H1 (cell line): ENCODE data around the gene PLEKHO1. TPM values are rescaled to one million over a fixed set of nuclear protein-coding genes. Genes with fewer than 3 reads are reported as not detected.

Source experiments
- CTCF ChIA-PET: fragments of 300-600 bp; sonication (Branson Sonifier 250); formaldehyde crosslinking; loops from one replicate; lab custom pipeline; 2021; ENCODE audit not compliant: partially characterized antibody; lab: Charles Lee
- POLR2A ChIA-PET: fragments of 300-600 bp; sonication (Branson Sonifier 250); formaldehyde crosslinking; loops from one replicate; lab custom pipeline; 2021; ENCODE audit warnings: inconsistent platforms; ENCODE audit not compliant: partially characterized antibody; lab: Charles Lee
- DNase-seq, 2 experiments: peaks; one replicate each; pipeline versions ENCODE4 v3.0.0 to v3.0.0-alpha.2; 2010 to 2022; ENCODE audit warnings: low spot score in 2 of 2, low read depth in 1 of 2, mixed read lengths in 1 of 2
- FAIRE-seq: peaks from 2 replicates; lab custom pipeline; 2011; peaks lifted over from hg19 to GRCh38; lab: Jason Lieb, UNC
- H2AFZ ChIP-seq: 2 replicates; pipeline ENCODE4 v1.8.1; 2012; ENCODE audit warnings: low read length, inconsistent platforms
- H2AK5ac ChIP-seq: 2 replicates; pipeline ENCODE4 v1.6.1; 2013; ENCODE audit warnings: low read depth, low read length
- H2BK120ac ChIP-seq: replicated peaks from 2 replicates; pipeline ENCODE3; 2013; ENCODE audit warnings: low read depth, low read length, inconsistent platforms
- H2BK12ac ChIP-seq: 2 replicates; pipeline ENCODE4 v1.6.1; 2013; ENCODE audit warnings: low read depth, low read length
- H2BK15ac ChIP-seq: 2 replicates; pipeline ENCODE4 v1.6.1; 2013; ENCODE audit warnings: low read length
- H2BK20ac ChIP-seq: 2 replicates; pipeline ENCODE4 v1.6.1; 2013; ENCODE audit warnings: low read length
- H2BK5ac ChIP-seq: 2 replicates; pipeline ENCODE4 v1.6.1; 2013; ENCODE audit warnings: low read depth, low read length
- H3K14ac ChIP-seq: 2 replicates; pipeline ENCODE4 v1.6.1; 2013; ENCODE audit warnings: inconsistent platforms; ENCODE audit not compliant: insufficient read length
- H3K18ac ChIP-seq: 2 replicates; pipeline ENCODE4 v1.6.1; 2013; ENCODE audit warnings: low read length; ENCODE audit errors: extremely low read depth
- H3K23ac ChIP-seq: 2 replicates; pipeline ENCODE4 v1.6.1; 2013; ENCODE audit warnings: inconsistent platforms; ENCODE audit not compliant: insufficient read length
- H3K23me2 ChIP-seq: 2 replicates; pipeline ENCODE4 v1.6.1; 2013; ENCODE audit warnings: low read depth, low read length
- H3K27ac ChIP-seq: 2 replicates; pipeline ENCODE4 v1.6.1; 2011; ENCODE audit warnings: low read depth, low read length, inconsistent platforms
- H3K27me3 ChIP-seq, 4 experiments: replicated peaks in 1 of 4; 1 replicate in 1 of 4; 2 replicates in 3 of 4; pipeline versions ENCODE4 v1.6.1 to v1.8.1; 2011 to 2013; ENCODE audit warnings: low read length in 3 of 4, mild to moderate bottlenecking in 3 of 4, inconsistent platforms in 2 of 4, mixed read lengths in 2 of 4, moderate library complexity in 1 of 4; ENCODE audit not compliant: control insufficient read depth in 3 of 4, insufficient read depth in 3 of 4; ENCODE audit errors: extremely low read depth in 1 of 4
- H3K36me3 ChIP-seq, 4 experiments: 2 replicates each; pipeline versions ENCODE4 v1.6.1 to v1.8.1; 2011 to 2013; ENCODE audit warnings: mild to moderate bottlenecking in 4 of 4, low read length in 3 of 4, moderate library complexity in 2 of 4, control low read depth in 1 of 4, inconsistent platforms in 1 of 4; ENCODE audit not compliant: insufficient read depth in 4 of 4, control insufficient read depth in 2 of 4
- H3K4ac ChIP-seq: replicated peaks from 2 replicates; pipeline ENCODE3; 2013; ENCODE audit warnings: low read length, low read depth, mixed read lengths, inconsistent platforms; ENCODE audit not compliant: insufficient read length
- H3K4me1 ChIP-seq, 4 experiments: replicated peaks in 1 of 4; 1 replicate in 1 of 4; 2 replicates in 3 of 4; pipeline versions ENCODE4 v1.6.1 to v1.8.1; 2011 to 2013; ENCODE audit warnings: low read length in 3 of 4, inconsistent platforms in 2 of 4, mixed read lengths in 1 of 4; ENCODE audit not compliant: insufficient read depth in 4 of 4, control insufficient read depth in 3 of 4
- H3K4me2 ChIP-seq, 2 experiments: 2 replicates each; pipeline versions ENCODE4 v1.6.1 to v1.8.1; 2011 to 2013; ENCODE audit warnings: low read depth in 2 of 2, low read length in 2 of 2, control low read depth in 1 of 2, inconsistent platforms in 1 of 2, mild to moderate bottlenecking in 1 of 2; ENCODE audit not compliant: insufficient read depth in 1 of 2
- H3K4me3 ChIP-seq, 4 experiments: fragments of 200-600, 300-600 bp in 1 of 4; sonication (generic), shearing (Covaris generic), sonication (Bioruptor Twin) in 1 of 4; 2 replicates each; pipeline versions ENCODE4 v1.5.1 to v1.8.1; 2011 to 2016; ENCODE audit warnings: low read length in 4 of 4, low read depth in 3 of 4, control low read depth in 2 of 4, inconsistent platforms in 2 of 4, mild to moderate bottlenecking in 2 of 4, mixed read lengths in 1 of 4, moderate library complexity in 1 of 4; ENCODE audit not compliant: insufficient read depth in 2 of 4; ENCODE audit errors: extremely low read depth in 1 of 4
- H3K56ac ChIP-seq: replicated peaks from 2 replicates; pipeline ENCODE3; 2013; ENCODE audit warnings: low read depth, mild to moderate bottlenecking, mixed read lengths, low read length, inconsistent platforms; ENCODE audit not compliant: insufficient read length
- H3K79me1 ChIP-seq: 2 replicates; pipeline ENCODE4 v1.6.1; 2013; ENCODE audit warnings: low read depth, low read length, control low read depth
- H3K79me2 ChIP-seq, 2 experiments: 2 replicates each; pipeline versions ENCODE4 v1.6.1 to v1.8.1; 2012 to 2013; ENCODE audit warnings: low read length in 2 of 2, mild to moderate bottlenecking in 2 of 2, inconsistent platforms in 1 of 2; ENCODE audit not compliant: insufficient read depth in 2 of 2, control insufficient read depth in 1 of 2
- H3K9ac ChIP-seq, 4 experiments: replicated peaks in 1 of 4; 1 replicate in 1 of 4; 2 replicates in 3 of 4; pipeline versions ENCODE4 v1.6.1 to v1.8.1; 2011 to 2013; ENCODE audit warnings: low read depth in 3 of 4, low read length in 3 of 4, control low read depth in 2 of 4, mild to moderate bottlenecking in 2 of 4, moderate library complexity in 2 of 4, inconsistent platforms in 1 of 4; ENCODE audit errors: extremely low read depth in 1 of 4
- H3K9me3 ChIP-seq, 2 experiments: 2 replicates each; pipeline versions ENCODE4 v1.6.1 to v1.8.1; 2012 to 2013; ENCODE audit warnings: mild to moderate bottlenecking in 2 of 2, moderate library complexity in 2 of 2, control low read depth in 1 of 2, inconsistent platforms in 1 of 2, low read depth in 1 of 2, low read length in 1 of 2, mixed read lengths in 1 of 2; ENCODE audit not compliant: insufficient read depth in 2 of 2
- H4K20me1 ChIP-seq, 2 experiments: replicated peaks in 1 of 2; 2 replicates each; pipeline versions ENCODE3 to v1.8.1; 2011 to 2013; ENCODE audit warnings: inconsistent platforms in 2 of 2, low read length in 2 of 2, mild to moderate bottlenecking in 1 of 2; ENCODE audit not compliant: insufficient read depth in 2 of 2, control insufficient read depth in 1 of 2
- H4K5ac ChIP-seq: 2 replicates; pipeline ENCODE4 v1.6.1; 2013; ENCODE audit warnings: low read length, low read depth, mixed read lengths, inconsistent platforms; ENCODE audit not compliant: insufficient read length
- H4K8ac ChIP-seq: 2 replicates; pipeline ENCODE4 v1.8.0; 2013; ENCODE audit warnings: mild to moderate bottlenecking, moderate library complexity, low read length, inconsistent platforms; ENCODE audit not compliant: insufficient read depth; ENCODE audit errors: extremely low read depth
- H4K91ac ChIP-seq: replicated peaks from 2 replicates; pipeline ENCODE3; 2013; ENCODE audit warnings: low read length, mixed read lengths, inconsistent platforms; ENCODE audit not compliant: insufficient read length
- CHD2 ChIP-seq: IDR thresholded peaks from 2 replicates; pipeline ENCODE4 v1.6.1; 2012; ENCODE audit warnings: low read length, improper control_type of control experiment
- GABPA ChIP-seq: IDR thresholded peaks from 2 replicates; pipeline ENCODE4 v1.6.1; 2011; ENCODE audit warnings: mild to moderate bottlenecking, low read length, moderate library complexity, borderline replicate concordance; ENCODE audit not compliant: insufficient read depth
- NRF1 ChIP-seq: IDR thresholded peaks from 2 replicates; pipeline ENCODE4 v1.6.1; 2011; ENCODE audit warnings: mild to moderate bottlenecking, low read depth, low read length, improper control_type of control experiment
- polyA plus RNA-seq, 7 experiments: library from polyadenylated mRNA; depleted of rRNA in 3 of 7; stranded (reverse) in 5 of 7; unstranded in 2 of 7; fragments of >200 nt in 5 of 7; fragments of 200-250 nt in 2 of 7; gene quantifications; 1 replicate in 5 of 7; 2 replicates in 1 of 7; 4 replicates in 1 of 7; pipeline versions ENCODE4 v1.2.1 to v1.2.3, GENCODE V29; 2011 to 2013; ENCODE audit warnings: missing spikeins in 2 of 7, mixed read lengths in 2 of 7
- total RNA-seq: library from RNA; stranded (reverse); fragmentation: NEBNext Ultra II Directional; extraction: Animal tissue kit (Norgen Biotek cat#: 25700); gene quantifications from 2 replicates; pipeline ENCODE4 v1.2.1, GENCODE V29; 2021

Gene PLEKHO1
- total and polyA plus RNA-seq, 2 of the 8 experiments (the other 6 are each of a cell fraction or from before 2014, with no cell fraction given) = 23.2 to 37.0 TPM

DNA sequence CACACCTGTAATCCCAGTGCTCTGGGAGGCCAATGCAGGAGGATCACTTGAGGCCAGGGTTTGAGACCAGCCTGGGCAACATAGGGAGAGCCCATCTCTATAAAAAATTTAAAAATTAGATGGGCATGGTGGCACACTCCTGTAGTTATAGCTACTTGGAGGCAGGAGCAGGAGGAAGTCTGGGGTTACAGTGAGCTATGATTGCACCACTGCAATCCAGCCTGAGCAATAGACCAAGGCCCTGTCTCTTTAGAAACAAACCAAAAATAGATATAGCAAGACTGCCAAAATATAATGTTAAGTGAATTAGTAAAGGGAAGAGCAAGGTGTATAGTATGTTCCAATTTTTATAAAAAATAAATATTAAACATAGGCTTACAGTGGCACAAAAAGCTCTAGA is 28.8 kb downstream of the PLEKHO1 start:
- no peak for FAIRE-seq
- POLR2A ChIA-PET = interaction anchor here (1.0 to 2.1 kb wide), 2 partner anchors 12 to 16 kb away, joined by 3 to 7 read pairs; no protein-coding TSS in a partner anchor
- H3K27ac ChIP-seq = no peak overlapping the region

More for the DNA sequence above, 28.8 kb downstream of the PLEKHO1 start:
- Histone ChIP-seq H3K4ac (no peak overlapping the region), H4K91ac (no peak overlapping the region), H3K56ac (no peak overlapping the region), H2AFZ (no peak overlapping the region), H3K9me3 (no peaks in the 10 kb centered on the region), H3K27me3 (no peaks in the 10 kb centered on the region), H4K20me1 (no peaks in the 10 kb centered on the region), H2BK120ac (no peak overlapping the region), H3K18ac (no peak overlapping the region), H3K4me1 (no peaks in the 10 kb centered on the region), H2BK5ac (no peak overlapping the region), H3K23me2 (no peaks in the 10 kb centered on the region), H2AK5ac (no peak overlapping the region), H4K8ac (no peak overlapping the region), H3K79me1 (no peaks in the 10 kb centered on the region), H3K23ac (no peak overlapping the region), H3K36me3 (no peaks in the 10 kb centered on the region), H3K79me2 (no peaks in the 10 kb centered on the region), H3K9ac (no peak overlapping the region), H3K4me2 (no peak overlapping the region), H3K4me3 (no peak overlapping the region), H2BK20ac (no peak overlapping the region), H4K5ac (no peak overlapping the region), H2BK15ac (no peak overlapping the region), H3K14ac (no peak overlapping the region), H2BK12ac (no peak overlapping the region)
- TF ChIP-seq CHD2 (no peak), NRF1 (no peak), GABPA (no peak)
- no peak for DNase-seq
- CTCF ChIA-PET = interaction anchor here (1.2 to 3.4 kb wide), 5 partner anchors 8 to 105 kb away, joined by 3 to 43 read pairs (median 4); no protein-coding TSS in a partner anchor
